HEK293 (cell line): ENCODE measurements around the gene PPFIA4.

ENCODE experiments used
- CTCF ChIA-PET: fragments of 350-600 bp; formaldehyde crosslinking; extraction: SDS; loops from one replicate; lab custom pipeline; 2021; ENCODE audit warnings: antibody characterized with exemption; lab: Yijun Ruan, JAX
- POLR2A ChIA-PET: fragments of 300-600 bp; formaldehyde crosslinking; extraction: SDS; loops from one replicate; lab custom pipeline; 2020; ENCODE audit warnings: antibody characterized with exemption, inconsistent platforms; lab: Yijun Ruan, JAX
- H3K27ac ChIP-seq: fragments of 200-500 bp; sonication (Bioruptor generic); 2 replicates; pipeline ENCODE4 v1.5.1; 2014; ENCODE audit warnings: low read depth, low read length, control low read depth, inconsistent platforms; ENCODE audit errors: extremely low read depth
- H3K36me3 ChIP-seq, 2 experiments: fragments of 200-500 bp in 1 of 2; sonication (Bioruptor generic) in 1 of 2; 1 replicate in 1 of 2; 2 replicates in 1 of 2; pipeline ENCODE4 v1.5.1; 2014 to 2017; ENCODE audit warnings: inconsistent platforms in 2 of 2, low read length in 2 of 2; ENCODE audit not compliant: control insufficient read depth in 2 of 2, insufficient read depth in 1 of 2
- H3K4me1 ChIP-seq: fragments of 200-500 bp; sonication (Bioruptor generic); 2 replicates; pipeline ENCODE4 v1.5.1; 2014; ENCODE audit warnings: mild to moderate bottlenecking, low read length, inconsistent platforms; ENCODE audit not compliant: control insufficient read depth, insufficient read depth
- H3K4me3 ChIP-seq: 2 replicates; pipeline ENCODE4 v1.5.1; 2011; ENCODE audit warnings: low read depth, mild to moderate bottlenecking, control low read depth, low read length, moderate library complexity
- H3K9me3 ChIP-seq: fragments of 200-500 bp; sonication (Bioruptor generic); 2 replicates; pipeline ENCODE4 v1.5.1; 2014; ENCODE audit warnings: low read depth, low read length, inconsistent platforms; ENCODE audit not compliant: control insufficient read depth, insufficient read depth
- BCL11A ChIP-seq: fragments of 450-650 bp; formaldehyde crosslinking; IDR thresholded peaks from 2 replicates; pipeline ENCODE4 v1.5.1; 2016; ENCODE audit warnings: low read depth, missing biosample characterization, missing genetic modification characterization
- KLF1 ChIP-seq: fragments of 450-650 bp; formaldehyde crosslinking; IDR thresholded peaks from 2 replicates; pipeline ENCODE4 v1.5.1; 2016; ENCODE audit warnings: missing biosample characterization, missing genetic modification characterization
- KLF9 ChIP-seq: fragments of 450-650 bp; formaldehyde crosslinking; IDR thresholded peaks from 2 replicates; pipeline ENCODE4 v1.5.1; 2016; ENCODE audit warnings: missing biosample characterization, missing genetic modification characterization, low read depth
- PRDM2 ChIP-seq: fragments of 450-650 bp; formaldehyde crosslinking; IDR thresholded peaks from 2 replicates; pipeline ENCODE4 v1.5.1; 2016; ENCODE audit warnings: missing biosample characterization, missing genetic modification characterization, borderline replicate concordance
- REST ChIP-seq: fragments of 450-650 bp; formaldehyde crosslinking; IDR thresholded peaks from 2 replicates; pipeline ENCODE4 v1.5.1; 2016; ENCODE audit warnings: missing biosample characterization, missing genetic modification characterization
- ZFP69B ChIP-seq: fragments of 450-650 bp; formaldehyde crosslinking; IDR thresholded peaks from 2 replicates; pipeline ENCODE4 v1.5.1; 2016; ENCODE audit warnings: missing biosample characterization, missing genetic modification characterization
- ZNF132 ChIP-seq: fragments of 450-650 bp; formaldehyde crosslinking; IDR thresholded peaks from 2 replicates; pipeline ENCODE4 v1.5.1; 2017; ENCODE audit warnings: missing biosample characterization, missing genetic modification characterization, borderline replicate concordance
- ZNF16 ChIP-seq: fragments of 450-650 bp; formaldehyde crosslinking; IDR thresholded peaks from 2 replicates; pipeline ENCODE4 v1.5.1; 2016; ENCODE audit warnings: low read depth, missing biosample characterization, missing genetic modification characterization
- ZNF18 ChIP-seq: fragments of 450-650 bp; formaldehyde crosslinking; IDR thresholded peaks from 2 replicates; pipeline ENCODE4 v1.5.1; 2016; ENCODE audit warnings: missing biosample characterization, missing genetic modification characterization
- ZNF280D ChIP-seq: fragments of 450-650 bp; formaldehyde crosslinking; IDR thresholded peaks from 2 replicates; pipeline ENCODE4 v1.5.1; 2016; ENCODE audit warnings: missing biosample characterization, missing genetic modification characterization
- ZNF37A ChIP-seq: fragments of 450-650 bp; IDR thresholded peaks from 2 replicates; pipeline ENCODE4 v1.5.1; 2018; ENCODE audit warnings: missing biosample characterization, missing genetic modification characterization
- ZNF555 ChIP-seq: fragments of 450-650 bp; formaldehyde crosslinking; conservative IDR thresholded peaks from 2 replicates; pipeline ENCODE4 v1.5.1; 2017; ENCODE audit warnings: missing biosample characterization, mild to moderate bottlenecking, missing genetic modification characterization, inconsistent platforms
- ZNF654 ChIP-seq: fragments of 450-650 bp; formaldehyde crosslinking; IDR thresholded peaks from 2 replicates; pipeline ENCODE4 v1.5.1; 2016; ENCODE audit warnings: low read depth, missing biosample characterization, missing genetic modification characterization
- ZSCAN23 ChIP-seq: fragments of 450-650 bp; formaldehyde crosslinking; IDR thresholded peaks from 2 replicates; pipeline ENCODE4 v1.5.1; 2016; ENCODE audit warnings: missing biosample characterization, missing genetic modification characterization

The PPFIA4 gene

GRCh38 chr1:203048555-203049051 is 22.3 kb downstream of the PPFIA4 start:
- 0 out of 2 replicates have a peak, but pooled peaks cover 5% of the 10 kb centered on the region for H3K4me1 ChIP-seq
- H3K27ac ChIP-seq: no peak overlapping the region
- no peaks in the 10 kb centered on the region for H3K9me3 ChIP-seq
- no peaks in the 10 kb centered on the region for H3K36me3 ChIP-seq
- no peak overlapping the region for H3K4me3 ChIP-seq
- POLR2A ChIA-PET: no interaction called here
- CTCF ChIA-PET: interaction anchor here (0.6 to 12.9 kb wide), 2 partner anchors 7 to 150 kb away, joined by 4 to 169 read pairs; no protein-coding TSS in a partner anchor
- TF ChIP-seq REST (tag by site-specific recombination) (peak; percentile 63), ZNF280D (tag by site-specific recombination) (no peak), KLF1 (tag by site-specific recombination) (peak; percentile 62; the same call in 1 of the 2 replicates)

- H3K4me1 ChIP-seq: 0 out of 2 replicates have a peak, but pooled peaks cover 5% of the 10 kb centered on the region
- H3K4me3 ChIP-seq: no peak overlapping the region
- POLR2A ChIA-PET: no interaction called here
- no peaks in the 10 kb centered on the region for H3K9me3 ChIP-seq
- H3K27ac ChIP-seq: no peak overlapping the region
- TF ChIP-seq ZNF132 (tag by site-specific recombination) (no peak), PRDM2 (no peak), ZFP69B (no peak)
- CTCF ChIA-PET: interaction anchor here (12.9 kb wide), 1 partner anchor 8 kb away, joined by 169 read pairs; no protein-coding TSS in a partner anchor
- no peaks in the 10 kb centered on the region for H3K36me3 ChIP-seq
Observed at GRCh38 chr1:203049077-203049476, 22.8 kb downstream of the PPFIA4 start.

GRCh38 chr1:203049576-203050180 is 23.4 kb downstream of the PPFIA4 start:
- Histone ChIP-seq H3K4me3 (no peak overlapping the region), H3K36me3 (no peaks in the 10 kb centered on the region), H3K9me3 (no peaks in the 10 kb centered on the region), H3K27ac (no peak overlapping the region), H3K4me1 (0 out of 2 replicates have a peak, but pooled peaks cover 5% of the 10 kb centered on the region)
- ChIA-PET CTCF (interaction anchor here (1.9 to 12.9 kb wide), 2 partner anchors 9 to 219 kb away, joined by 6 to 169 read pairs; no protein-coding TSS in a partner anchor), POLR2A (no interaction called here)
- TF ChIP-seq ZNF18 (tag by site-specific recombination) (no peak), ZNF654 (tag by site-specific recombination) (no peak), ZNF555 (tag by site-specific recombination) (no peak), ZNF37A (no peak), BCL11A (no peak), KLF9 (no peak), ZSCAN23 (tag by site-specific recombination) (no peak), ZNF16 (tag by site-specific recombination) (no peak)
